CD4-positive, alpha-beta T cell treated with Interferon gamma for 1 hour (primary cell): Measurements from ENCODE around the gene PCNX2.
"Not testable (repeated sequence)": the region's sequence is repeated elsewhere in the genome, so short reads cannot be mapped to it uniquely, and the experiment has no call there.

Source experiments
- DNase-seq: peaks from one replicate; pipeline ENCODE4 v3.0.0-alpha.2; 2020

Gene PCNX2

GRCh38 chr1:233042834-233043233 lies 252.7 kb downstream of the PCNX2 start:
- DNase-seq = no peak

GRCh38 chr1:233040494-233040893 lies 255.0 kb downstream of the PCNX2 start:
- DNase-seq = no peak

- DNase-seq = no peak
Observed at GRCh38 chr1:233038581-233038980, 256.9 kb downstream of the PCNX2 start.

GRCh38 chr1:233037843-233038242 lies 257.7 kb downstream of the PCNX2 start:
- DNase-seq = no peak

GRCh38 chr1:233034836-233035235 lies 260.7 kb downstream of the PCNX2 start:
- no peak for DNase-seq

- DNase-seq = no peak
Observed at GRCh38 chr1:233033361-233033760, 262.2 kb downstream of the PCNX2 start.

- no peak for DNase-seq
Observed at GRCh38 chr1:233032916-233033315, 262.6 kb downstream of the PCNX2 start.

GRCh38 chr1:233031521-233031920 lies 264.0 kb downstream of the PCNX2 start:
- DNase-seq = no peak

- no peak for DNase-seq
Observed at GRCh38 chr1:233027046-233027445, 268.5 kb downstream of the PCNX2 start.

- no peak for DNase-seq
Observed at GRCh38 chr1:233025567-233025966, 270.0 kb downstream of the PCNX2 start.

GRCh38 chr1:233025157-233025556 lies 270.4 kb downstream of the PCNX2 start:
- no peak for DNase-seq

- DNase-seq = no peak
Observed at GRCh38 chr1:233024199-233024598, 271.3 kb downstream of the PCNX2 start.

GRCh38 chr1:233022246-233022645 lies 273.3 kb downstream of the PCNX2 start:
- DNase-seq = no peak

GRCh38 chr1:233020426-233020825 lies 275.1 kb downstream of the PCNX2 start:
- no peak for DNase-seq

- no peak for DNase-seq
Observed at GRCh38 chr1:233019778-233020325, 275.7 kb downstream of the PCNX2 start.

- no peak for DNase-seq
Observed at GRCh38 chr1:233019083-233019482, 276.4 kb downstream of the PCNX2 start.

GRCh38 chr1:233016798-233017197 lies 278.7 kb downstream of the PCNX2 start:
- no peak for DNase-seq

GRCh38 chr1:233015965-233016364 lies 279.6 kb downstream of the PCNX2 start:
- no peak for DNase-seq

GRCh38 chr1:233012021-233012420 lies 283.5 kb downstream of the PCNX2 start:
- DNase-seq = no peak

GRCh38 chr1:233010146-233010545 lies 285.4 kb downstream of the PCNX2 start:
- DNase-seq = no peak

GRCh38 chr1:233006541-233006973 lies 289.0 kb downstream of the PCNX2 start:
- no peak for DNase-seq

- no peak for DNase-seq
Observed at GRCh38 chr1:233006108-233006507, 289.4 kb downstream of the PCNX2 start.

GRCh38 chr1:233005703-233006102 lies 289.8 kb downstream of the PCNX2 start:
- no peak for DNase-seq

- DNase-seq = no peak
Observed at GRCh38 chr1:233005156-233005555, 290.4 kb downstream of the PCNX2 start.

- DNase-seq = no peak
Observed at GRCh38 chr1:233004451-233004850, 291.1 kb downstream of the PCNX2 start.

GRCh38 chr1:233003638-233004037 lies 291.9 kb downstream of the PCNX2 start:
- DNase-seq = not testable (repeated sequence)
